ENCODE measurements around the gene TSHR. TPM values are rescaled to one million over a fixed set of nuclear protein-coding genes. Genes with fewer than 3 reads are reported as not detected.

Gene TSHR
- total RNA-seq, 1 donor from 2014 or later: not detected

DNA sequence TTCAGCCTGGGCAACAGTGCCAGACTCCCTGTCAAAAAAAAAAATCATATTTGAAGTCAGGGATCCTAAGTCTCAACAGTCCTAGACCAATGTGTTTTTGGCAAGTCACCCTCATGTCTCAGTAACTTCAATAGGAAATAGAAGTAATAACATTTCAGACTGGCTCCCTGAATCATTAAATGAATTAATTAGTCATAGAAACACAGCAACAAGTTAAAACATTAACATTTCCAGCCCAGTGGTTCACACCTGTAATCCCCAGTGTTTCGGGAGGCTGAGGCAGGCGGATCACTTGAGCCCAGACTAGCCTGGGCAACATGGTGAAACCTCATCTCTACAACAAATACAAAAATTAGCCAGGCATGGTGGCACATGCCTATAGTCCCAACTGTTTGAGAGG is 140.1 kb downstream of the TSHR start:
- no peak overlapping the region for H3K9ac ChIP-seq
- no peak overlapping the region for H3K4me3 ChIP-seq
- H3K4me1 ChIP-seq: peaks cover 7% of the 10 kb centered on the region
- no peaks in the 10 kb centered on the region for H3K27me3 ChIP-seq
- H3K27me3 Mint-ChIP-seq (ENCODE audit: insufficient read depth, low read depth): no peaks in the 10 kb centered on the region
- no peaks in the 10 kb centered on the region for H3F3A ChIP-seq (ENCODE audit: low read depth)
- TF ChIP-seq EZH2 (IDR thresholded peaks at IDR 0.05) (no peak), EZH2phosphoT487 (IDR thresholded peaks at IDR 0.05) (no peak), CTCF (IDR thresholded peaks at IDR 0.05) (no peak)
- DNase-seq (ENCODE audit: low spot score): no peak
- H4K20me1 ChIP-seq (ENCODE audit: low read depth): no peaks in the 10 kb centered on the region
- no peaks in the 10 kb centered on the region for H3K9me3 ChIP-seq (ENCODE audit: low read depth)
- no peaks in the 10 kb centered on the region for H3K36me3 Mint-ChIP-seq
- H3K27ac Mint-ChIP-seq: no peak overlapping the region
- H2AFZ ChIP-seq (replicated peaks): no peak overlapping the region
- no peaks in the 10 kb centered on the region for H3K9me3 Mint-ChIP-seq
- no peak overlapping the region for H3K27ac ChIP-seq
- peaks cover 9% of the 10 kb centered on the region for H3K4me1 Mint-ChIP-seq
- H3K4me3 Mint-ChIP-seq: no peak overlapping the region
- no peaks in the 10 kb centered on the region for H3K36me3 ChIP-seq
- H3K79me2 ChIP-seq (ENCODE audit: low read depth): no peaks in the 10 kb centered on the region
- no peak overlapping the region for H3K4me2 ChIP-seq

- no peak for DNase-seq (ENCODE audit: low spot score)
- no peaks in the 10 kb centered on the region for H3K27me3 ChIP-seq
- Mint-ChIP-seq H3K4me3 (no peak overlapping the region), H3K9me3 (no peaks in the 10 kb centered on the region), H3K27ac (no peak overlapping the region), H3K27me3 (ENCODE audit: insufficient read depth, low read depth) (no peaks in the 10 kb centered on the region), H3K36me3 (no peaks in the 10 kb centered on the region), H3K4me1 (peaks cover 7% of the 10 kb centered on the region)
- TF ChIP-seq CTCF (IDR thresholded peaks at IDR 0.05) (no peak), EZH2 (IDR thresholded peaks at IDR 0.05) (no peak), EZH2phosphoT487 (IDR thresholded peaks at IDR 0.05) (no peak)
- no peak overlapping the region for H2AFZ ChIP-seq (replicated peaks)
- peaks cover 7% of the 10 kb centered on the region for H3K4me1 ChIP-seq
- H3F3A ChIP-seq (ENCODE audit: low read depth): no peaks in the 10 kb centered on the region
- no peak overlapping the region for H3K9ac ChIP-seq
- H3K9me3 ChIP-seq (ENCODE audit: low read depth): no peaks in the 10 kb centered on the region
- no peak overlapping the region for H3K4me3 ChIP-seq
- H3K79me2 ChIP-seq (ENCODE audit: low read depth): no peaks in the 10 kb centered on the region
- H3K27ac ChIP-seq: no peak overlapping the region
- H3K4me2 ChIP-seq: no peak overlapping the region
- H4K20me1 ChIP-seq (ENCODE audit: low read depth): no peaks in the 10 kb centered on the region
- H3K36me3 ChIP-seq: no peaks in the 10 kb centered on the region
Measured at GRCh38 chr14:81096656-81097055, 141.2 kb downstream of the TSHR start.

- no peak for DNase-seq (ENCODE audit: low spot score)
Measured at GRCh38 chr14:81102217-81102616, 146.8 kb downstream of the TSHR start.

More at GRCh38 chr14:81102217-81102616, 146.8 kb downstream of the TSHR start:
- Mint-ChIP-seq H3K4me3 (no peak overlapping the region), H3K36me3 (no peaks in the 10 kb centered on the region), H3K27me3 (ENCODE audit: insufficient read depth, low read depth) (no peaks in the 10 kb centered on the region), H3K27ac (no peak overlapping the region), H3K4me1 (peaks cover 2% of the 10 kb centered on the region), H3K9me3 (no peaks in the 10 kb centered on the region)
- Histone ChIP-seq H3K27ac (no peak overlapping the region), H3K4me1 (peaks cover 10% of the 10 kb centered on the region), H4K20me1 (ENCODE audit: low read depth) (no peaks in the 10 kb centered on the region), H3K27me3 (no peaks in the 10 kb centered on the region), H3F3A (ENCODE audit: low read depth) (no peaks in the 10 kb centered on the region), H3K9ac (no peak overlapping the region), H3K79me2 (ENCODE audit: low read depth) (no peaks in the 10 kb centered on the region), H2AFZ (replicated peaks) (no peak overlapping the region), H3K4me3 (no peak overlapping the region), H3K4me2 (no peak overlapping the region), H3K9me3 (ENCODE audit: low read depth) (no peaks in the 10 kb centered on the region), H3K36me3 (no peaks in the 10 kb centered on the region)
- TF ChIP-seq CTCF (IDR thresholded peaks at IDR 0.05) (no peak), EZH2phosphoT487 (IDR thresholded peaks at IDR 0.05) (no peak), EZH2 (IDR thresholded peaks at IDR 0.05) (no peak)
